Measurements from ENCODE around the gene NUCB1.
"Not testable (repeated sequence)": the region's sequence is repeated elsewhere in the genome, so short reads cannot be mapped to it uniquely, and the experiment has no call there.

Gene NUCB1

DNA sequence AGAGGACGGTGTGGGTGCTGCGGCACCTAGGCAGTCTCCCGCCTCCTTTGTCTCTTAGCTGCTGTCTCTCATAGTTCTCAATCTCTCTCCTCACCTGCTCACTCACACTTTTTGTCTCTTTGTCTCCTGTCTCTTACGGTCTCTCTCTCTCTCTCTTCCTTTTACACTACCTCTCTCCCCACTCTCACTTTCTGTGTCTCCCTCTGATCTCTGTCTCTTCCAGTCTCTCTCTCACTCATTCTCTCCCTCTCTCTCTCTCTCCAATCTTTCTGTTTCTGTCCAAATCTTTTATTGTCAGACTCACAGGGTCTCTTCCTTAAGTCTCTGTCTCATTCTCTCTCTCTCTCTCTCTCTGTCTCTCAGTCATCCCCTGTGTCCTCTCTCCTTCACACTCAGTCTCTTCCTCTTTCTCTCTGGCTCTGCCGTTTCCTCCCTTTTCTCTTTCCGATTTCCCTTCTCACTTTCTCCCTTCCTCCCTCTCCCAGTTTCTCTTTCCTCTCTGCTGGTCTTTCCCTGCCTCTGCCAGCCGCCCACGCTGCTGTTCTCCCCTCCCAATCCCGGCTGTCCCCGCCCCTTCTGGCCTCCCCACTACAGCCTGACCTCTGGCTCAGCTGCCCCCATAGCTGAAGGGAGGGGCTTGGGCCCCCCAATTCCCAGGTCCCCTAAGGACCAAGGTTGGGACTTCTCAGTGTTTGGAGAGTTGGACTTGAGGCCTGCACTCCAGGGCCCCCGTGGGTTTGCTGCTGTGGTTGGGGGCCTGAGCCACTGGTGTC lies 31.8 kb upstream of the NUCB1 start, which contains the start of gene PLEKHA4:
Gene PLEKHA4 (minus strand): TSS at position 504 of the 773 bp plus-strand sequence. CDS start 997 bp downstream, outside the sequence.
- TF ChIP-seq EZH2phosphoT487 (IDR thresholded peaks at IDR 0.05; ENCODE audit: borderline replicate concordance), result no peak
- TF ChIP-seq, protein P1, sequence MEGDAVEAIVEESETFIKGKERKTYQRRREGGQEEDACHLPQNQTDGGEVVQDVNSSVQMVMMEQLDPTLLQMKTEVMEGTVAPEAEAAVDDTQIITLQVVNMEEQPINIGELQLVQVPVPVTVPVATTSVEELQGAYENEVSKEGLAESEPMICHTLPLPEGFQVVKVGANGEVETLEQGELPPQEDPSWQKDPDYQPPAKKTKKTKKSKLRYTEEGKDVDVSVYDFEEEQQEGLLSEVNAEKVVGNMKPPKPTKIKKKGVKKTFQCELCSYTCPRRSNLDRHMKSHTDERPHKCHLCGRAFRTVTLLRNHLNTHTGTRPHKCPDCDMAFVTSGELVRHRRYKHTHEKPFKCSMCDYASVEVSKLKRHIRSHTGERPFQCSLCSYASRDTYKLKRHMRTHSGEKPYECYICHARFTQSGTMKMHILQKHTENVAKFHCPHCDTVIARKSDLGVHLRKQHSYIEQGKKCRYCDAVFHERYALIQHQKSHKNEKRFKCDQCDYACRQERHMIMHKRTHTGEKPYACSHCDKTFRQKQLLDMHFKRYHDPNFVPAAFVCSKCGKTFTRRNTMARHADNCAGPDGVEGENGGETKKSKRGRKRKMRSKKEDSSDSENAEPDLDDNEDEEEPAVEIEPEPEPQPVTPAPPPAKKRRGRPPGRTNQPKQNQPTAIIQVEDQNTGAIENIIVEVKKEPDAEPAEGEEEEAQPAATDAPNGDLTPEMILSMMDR (conservative IDR thresholded peaks at IDR 0.05; ENCODE audit: low read length), result no peak
- Histone ChIP-seq H3K4me3 (ENCODE audit: low read length, poor library complexity, severe bottlenecking) (no peak within 1 kb of the TSS), H2AFZ (ENCODE audit: low read length) (peak within 1 kb of the TSS; percentile 60; the same call in 1 of the 2 replicates), H3K9ac (ENCODE audit: low read depth, low read length, poor library complexity, severe bottlenecking) (no peak within 1 kb of the TSS), H3K4me1 (ENCODE audit: insufficient read depth, low read length, poor library complexity, severe bottlenecking) (peaks cover 7% of the 10 kb centered on the region), H4K20me1 (ENCODE audit: insufficient read depth, low read length, poor library complexity, severe bottlenecking) (peaks cover 5% of the 10 kb centered on the region), H3K9me3 (ENCODE audit: insufficient read depth, low read depth, low read length) (no peaks in the 10 kb centered on the region), H3K79me2 (ENCODE audit: insufficient read depth, low read length) (peaks cover 9% of the 10 kb centered on the region; the same call in 1 of the 2 replicates), H3K36me3 (ENCODE audit: insufficient read depth, low read length) (no peaks in the 10 kb centered on the region), H3K9me2 (replicated peaks; ENCODE audit: low read depth, low read length) (no peaks in the 10 kb centered on the region), H3K4me2 (ENCODE audit: low read depth, low read length, poor library complexity, severe bottlenecking) (no peak within 1 kb of the TSS), H3F3A (ENCODE audit: low read depth) (no peaks in the 10 kb centered on the region), H3K27me3 (ENCODE audit: insufficient read depth, low read length, poor library complexity, severe bottlenecking) (no peaks in the 10 kb centered on the region)

GRCh38 chr19:48870048-48870447 lies 30.1 kb upstream of the NUCB1 start:
- Histone ChIP-seq H3K79me2 (ENCODE audit: insufficient read depth, low read length) (peaks cover 24% of the 10 kb centered on the region; the same call in 1 of the 2 replicates), H3K27me3 (ENCODE audit: insufficient read depth, low read length, poor library complexity, severe bottlenecking) (no peaks in the 10 kb centered on the region), H2AFZ (ENCODE audit: low read length) (no peak overlapping the region), H3K9me3 (ENCODE audit: insufficient read depth, low read depth, low read length) (no peaks in the 10 kb centered on the region), H3K4me2 (ENCODE audit: low read depth, low read length, poor library complexity, severe bottlenecking) (no peak overlapping the region), H3K4me1 (ENCODE audit: insufficient read depth, low read length, poor library complexity, severe bottlenecking) (peaks cover 25% of the 10 kb centered on the region), H4K20me1 (ENCODE audit: insufficient read depth, low read length, poor library complexity, severe bottlenecking) (peaks cover 16% of the 10 kb centered on the region), H3K9me2 (replicated peaks; ENCODE audit: low read depth, low read length) (no peaks in the 10 kb centered on the region), H3F3A (ENCODE audit: low read depth) (no peaks in the 10 kb centered on the region), H3K4me3 (ENCODE audit: low read length, poor library complexity, severe bottlenecking) (no peak overlapping the region), H3K9ac (ENCODE audit: low read depth, low read length, poor library complexity, severe bottlenecking) (no peak overlapping the region), H3K36me3 (ENCODE audit: insufficient read depth, low read length) (no peaks in the 10 kb centered on the region)
- TF ChIP-seq, protein P1 (conservative IDR thresholded peaks at IDR 0.05; ENCODE audit: low read length), result no peak
- TF ChIP-seq EZH2phosphoT487 (IDR thresholded peaks at IDR 0.05; ENCODE audit: borderline replicate concordance), result no peak

GRCh38 chr19:48871471-48872181 lies 28.5 kb upstream of the NUCB1 start:
- not testable (repeated sequence) for H3F3A ChIP-seq (ENCODE audit: low read depth); H3K36me3 ChIP-seq (ENCODE audit: insufficient read depth, low read length); H3K9me2 ChIP-seq (replicated peaks; ENCODE audit: low read depth, low read length); H3K9me3 ChIP-seq (ENCODE audit: insufficient read depth, low read depth, low read length); H3K27me3 ChIP-seq (ENCODE audit: insufficient read depth, low read length, poor library complexity, severe bottlenecking)
- Histone ChIP-seq H4K20me1 (ENCODE audit: insufficient read depth, low read length, poor library complexity, severe bottlenecking) (peaks cover 24% of the 10 kb centered on the region), H3K9ac (ENCODE audit: low read depth, low read length, poor library complexity, severe bottlenecking) (peak overlapping the region; percentile 97), H3K4me3 (ENCODE audit: low read length, poor library complexity, severe bottlenecking) (peak overlapping the region; percentile 95), H3K79me2 (ENCODE audit: insufficient read depth, low read length) (peaks cover 29% of the 10 kb centered on the region; the same call in 1 of the 2 replicates), H3K4me1 (ENCODE audit: insufficient read depth, low read length, poor library complexity, severe bottlenecking) (peaks cover 32% of the 10 kb centered on the region), H3K4me2 (ENCODE audit: low read depth, low read length, poor library complexity, severe bottlenecking) (peak overlapping the region; percentile 88), H2AFZ (ENCODE audit: low read length) (peak overlapping the region; percentile 90)
